HG03159 (cell line): Measurements from ENCODE around the gene HIF1AN.
"Not testable (repeated sequence)": the region's sequence is repeated elsewhere in the genome, so short reads cannot be mapped to it uniquely, and the experiment has no call there.

Source experiments
- ATAC-seq: cut with Tn5 transposase; IDR thresholded peaks from one replicate; pipeline ENCODE4 v1.9.1; 2021; ENCODE audit warnings: mild to moderate bottlenecking, moderate library complexity; ENCODE audit not compliant: unreplicated experiment

HIF1AN gene

DNA sequence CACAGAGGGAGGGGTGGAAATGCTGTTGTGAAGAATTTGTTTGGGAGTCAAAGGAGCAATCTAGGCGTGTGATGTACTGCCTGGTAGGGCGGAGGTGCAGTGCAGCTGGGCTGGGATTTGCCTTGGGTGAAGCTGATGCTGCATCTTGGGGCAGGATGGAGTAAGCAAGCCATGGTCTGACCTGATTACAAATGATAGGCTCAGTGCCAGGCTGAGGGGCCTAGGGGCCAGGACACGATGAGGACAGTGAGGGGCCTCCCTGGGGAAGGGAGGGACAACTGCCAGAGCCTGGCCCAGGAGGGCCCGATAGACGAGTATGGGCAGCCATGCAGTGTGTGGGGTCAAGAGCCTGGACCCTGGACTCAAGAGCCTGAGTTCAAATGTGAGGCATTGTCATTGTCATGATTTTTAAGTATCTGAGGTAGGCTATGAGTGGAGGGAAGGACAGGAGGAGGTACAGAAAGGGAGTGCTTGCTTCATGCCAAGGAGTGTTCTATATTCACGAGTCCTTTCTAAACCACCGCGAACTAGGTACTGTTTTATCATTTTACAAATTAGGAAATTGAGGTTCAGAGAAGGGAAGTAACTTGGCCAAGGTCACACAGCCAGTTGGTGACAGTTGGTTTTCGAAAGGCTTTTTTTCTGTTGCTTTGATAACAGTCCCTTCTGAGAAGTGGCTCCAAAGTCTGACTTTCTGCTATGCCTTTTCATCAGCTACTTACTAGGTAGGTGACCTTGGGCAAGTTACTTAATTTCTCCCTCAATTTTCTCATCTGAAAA is 29.7 kb downstream of the HIF1AN start:
- ATAC-seq: no peak

GRCh38 chr10:100566561-100566960 is 30.8 kb downstream of the HIF1AN start:
- ATAC-seq: no peak

GRCh38 chr10:100567249-100567648 is 31.5 kb downstream of the HIF1AN start:
- ATAC-seq: no peak

- no peak for ATAC-seq
Measured at GRCh38 chr10:100567826-100568225, 32.1 kb downstream of the HIF1AN start.

GRCh38 chr10:100568912-100569311 is 33.2 kb downstream of the HIF1AN start:
- ATAC-seq: no peak

- no peak for ATAC-seq
Measured at GRCh38 chr10:100569687-100570481, 34.1 kb downstream of the HIF1AN start.

DNA sequence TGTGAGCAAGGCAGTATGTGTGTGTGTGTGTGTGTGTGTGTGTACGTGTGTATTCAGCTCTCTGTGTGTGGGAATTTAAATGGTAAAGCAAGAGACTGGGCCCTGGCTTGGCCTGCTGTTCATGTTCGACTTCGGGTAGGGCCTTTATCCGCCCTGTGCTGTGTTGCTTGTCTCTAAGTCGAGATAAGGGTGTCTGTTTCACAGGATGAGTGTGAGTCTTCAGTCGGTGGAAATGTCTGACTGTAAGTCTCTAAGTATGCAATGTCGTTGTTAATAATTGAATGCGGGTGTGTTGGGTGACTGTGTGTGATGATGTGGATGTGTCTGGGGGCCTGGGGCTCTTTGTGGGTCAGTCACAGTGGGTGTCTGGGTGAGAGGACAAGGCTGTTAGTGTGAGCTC is 34.8 kb downstream of the HIF1AN start:
- ATAC-seq: no peak

DNA sequence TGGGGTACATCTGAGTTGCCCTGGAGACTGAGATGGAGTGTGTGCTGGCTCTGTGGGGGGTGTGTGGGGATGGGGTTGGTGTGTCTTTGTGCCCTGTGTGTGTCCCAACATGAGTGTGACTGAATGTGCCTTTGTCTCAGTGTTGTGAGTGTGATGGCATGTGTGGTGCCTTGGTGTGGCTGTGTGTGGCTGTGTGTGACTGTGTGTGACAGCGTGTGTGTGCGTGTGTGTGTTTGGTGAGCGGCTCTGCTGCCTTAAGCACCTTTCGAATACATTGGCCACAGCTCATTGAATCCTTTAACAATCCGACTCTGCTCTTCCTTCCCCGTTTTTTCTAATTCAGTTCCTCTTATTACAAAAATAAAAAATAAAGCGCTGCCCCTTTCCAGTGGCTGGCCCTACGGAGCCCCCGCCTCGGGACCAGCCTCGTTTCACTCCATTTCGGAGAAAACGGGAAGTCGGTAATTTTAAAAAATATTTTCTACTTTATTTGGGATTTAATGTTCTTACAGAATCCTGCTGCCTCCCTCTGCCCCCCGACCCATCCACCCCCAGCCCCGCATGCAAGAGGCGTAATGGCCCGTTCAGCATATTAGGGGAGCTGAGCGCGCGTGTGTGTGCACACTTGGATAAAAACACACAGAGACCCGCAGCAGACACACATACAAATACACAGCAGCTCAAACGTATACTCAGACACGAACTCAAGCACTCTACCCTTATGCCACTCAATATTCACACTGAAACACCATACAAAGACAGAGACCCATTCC is 35.5 kb downstream of the HIF1AN start:
- no peak for ATAC-seq

DNA sequence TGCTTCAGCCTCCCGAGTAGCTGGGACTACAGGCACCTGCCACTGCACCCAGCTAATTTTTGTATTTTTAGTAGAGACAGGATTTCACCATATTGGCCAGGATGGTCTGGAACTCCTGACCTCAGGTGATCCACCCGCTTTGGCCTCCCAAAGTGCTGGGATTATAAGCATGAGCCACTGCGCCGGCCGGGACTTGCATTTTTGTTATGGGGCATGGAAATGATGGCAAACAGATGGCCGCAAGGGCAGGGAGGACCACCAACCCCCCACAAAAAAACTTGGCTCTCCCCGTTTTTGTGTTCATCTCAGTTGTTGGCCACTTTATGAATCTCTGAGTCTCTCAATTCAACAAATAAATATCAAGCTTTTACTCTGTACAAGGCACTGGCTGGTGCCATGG is 39.4 kb downstream of the HIF1AN start:
- not testable (repeated sequence) for ATAC-seq

- ATAC-seq: no peak
Measured at GRCh38 chr10:100575585-100576281, 40.0 kb downstream of the HIF1AN start.

GRCh38 chr10:100576282-100576635 is 40.5 kb downstream of the HIF1AN start:
- ATAC-seq: no peak

DNA sequence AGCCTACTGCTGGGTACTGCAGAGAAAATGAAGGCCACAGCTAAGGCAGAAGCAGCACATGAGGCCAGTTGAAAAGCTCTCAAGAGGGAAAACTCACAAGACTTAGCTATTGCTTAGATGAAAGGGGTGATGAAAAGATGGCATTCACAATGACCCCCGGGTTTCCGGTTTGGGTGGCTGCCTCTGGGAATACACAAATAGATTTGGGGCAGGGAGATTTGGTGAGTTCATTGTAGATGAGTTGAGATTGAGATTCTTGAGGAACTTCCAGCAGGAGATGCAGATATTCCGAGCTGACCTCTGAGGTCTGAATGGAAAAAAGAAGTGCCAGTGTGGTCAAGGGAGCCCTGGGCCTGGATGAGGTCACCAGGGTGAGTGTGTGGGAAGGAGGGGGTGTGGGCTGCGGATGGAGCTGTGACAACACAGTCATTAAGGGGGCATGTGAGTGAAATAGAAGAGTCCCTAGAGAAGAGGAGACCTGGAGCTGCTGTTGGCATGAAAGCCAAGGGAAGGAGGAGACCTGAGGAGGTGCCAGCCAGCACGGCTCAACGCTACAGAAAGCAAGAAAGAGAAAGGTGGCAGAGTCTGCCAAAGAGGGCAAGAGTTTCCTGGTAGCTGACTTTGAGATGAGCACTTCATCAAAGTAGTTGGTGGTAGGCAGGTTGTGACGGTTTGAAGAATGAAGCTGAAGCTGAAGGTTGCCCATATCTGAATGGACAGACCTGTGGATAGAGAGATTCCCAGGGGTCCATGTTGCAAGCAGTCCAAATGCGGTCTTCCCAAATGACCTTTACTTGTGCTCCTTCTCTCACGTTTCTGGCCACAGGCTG is 43.7 kb downstream of the HIF1AN start:
- ATAC-seq: no peak

DNA sequence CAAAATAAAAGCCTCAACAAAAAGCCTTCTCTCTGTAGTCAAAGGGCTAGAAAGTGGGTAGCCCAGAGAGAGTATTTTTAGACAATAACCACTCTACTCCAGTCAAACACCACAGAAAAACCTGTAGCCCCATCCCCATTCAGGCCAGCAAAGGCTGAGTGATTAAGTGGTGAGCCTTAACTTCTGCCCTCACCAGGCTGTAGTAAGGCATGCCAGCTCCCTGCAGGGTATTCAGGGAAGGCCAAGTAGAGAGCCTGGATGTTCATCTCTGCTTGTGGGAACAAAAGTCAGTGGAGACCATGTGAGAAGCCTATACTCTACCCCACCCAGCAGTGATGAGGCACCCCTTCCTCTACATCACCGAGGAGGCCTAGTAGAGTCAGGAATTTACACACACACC is 51.2 kb downstream of the HIF1AN start:
- ATAC-seq: no peak

DNA sequence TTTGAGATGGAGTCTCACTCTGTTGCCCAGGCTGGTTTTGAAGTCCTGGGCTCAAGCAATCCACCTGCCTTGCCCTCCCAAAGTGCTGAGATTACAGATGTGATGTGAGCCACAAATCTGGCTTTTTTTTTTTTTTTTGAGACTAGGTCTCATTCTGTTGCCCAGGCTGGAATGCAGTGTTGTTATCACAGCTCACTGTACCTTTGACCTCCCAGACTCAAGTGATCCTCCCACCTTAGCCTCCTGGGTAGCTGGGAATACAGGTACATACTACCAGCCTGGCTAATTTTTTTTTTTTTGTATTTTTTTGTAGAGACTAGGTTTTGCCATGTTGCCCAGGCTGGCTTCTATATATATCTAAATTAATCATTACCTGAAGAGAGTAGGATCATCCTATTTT is 62.4 kb downstream of the HIF1AN start:
- no peak for ATAC-seq

- ATAC-seq: no peak
Measured at GRCh38 chr10:100600218-100600617, 64.5 kb downstream of the HIF1AN start.

- ATAC-seq: no peak
Measured at GRCh38 chr10:100607439-100607838, 71.7 kb downstream of the HIF1AN start.
